ENCODE results near the gene CCR9. TPM values are rescaled to one million over a fixed set of nuclear protein-coding genes. Genes with fewer than 3 reads are reported as not detected.

The CCR9 gene
- total RNA-seq, 1 donor from 2014 or later = not detected

DNA sequence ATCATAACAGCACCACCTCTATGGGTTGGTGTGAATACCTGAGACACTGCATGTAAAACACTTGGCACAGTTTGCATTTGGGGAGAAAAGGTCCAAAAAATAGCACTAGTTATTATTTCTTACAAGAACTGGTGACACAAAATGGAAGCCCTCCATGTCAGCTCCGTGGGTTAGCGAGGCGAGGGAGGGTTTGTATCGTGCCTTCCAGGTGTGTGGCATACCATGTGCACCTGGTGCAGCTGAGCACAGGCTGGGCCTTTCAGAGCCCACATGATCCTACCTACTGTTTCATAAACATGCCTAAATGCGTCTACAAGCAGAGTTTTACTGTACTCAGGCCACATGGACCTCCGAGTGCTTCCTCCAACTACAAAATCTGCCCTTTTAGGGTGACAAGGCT lies 62.5 kb downstream of the CCR9 start:
- Histone ChIP-seq H4K20me1 (ENCODE audit: insufficient read depth, low read length) (no peaks in the 10 kb centered on the region), H3K9ac (ENCODE audit: low read length) (no peak overlapping the region), H3K79me2 (ENCODE audit: insufficient read depth, low read length) (no peaks in the 10 kb centered on the region), H3K4me3 (ENCODE audit: insufficient read depth, low read depth, low read length) (no peak overlapping the region), H3K9me3 (ENCODE audit: insufficient read depth, low read depth, low read length) (no peaks in the 10 kb centered on the region), H2AFZ (ENCODE audit: low read depth, low read length) (no peak overlapping the region), H3K4me2 (ENCODE audit: low read length) (no peak overlapping the region), H3K27me3 (ENCODE audit: insufficient read depth, low read length) (no peaks in the 10 kb centered on the region), H3K4me1 (ENCODE audit: insufficient read depth, low read length) (no peaks in the 10 kb centered on the region), H3K36me3 (ENCODE audit: insufficient read depth, low read length) (peaks cover 11% of the 10 kb centered on the region), H3K27ac (ENCODE audit: low read depth, low read length) (no peak overlapping the region)
- peaks cover 31% of the 10 kb centered on the region for H3K36me3 Mint-ChIP-seq (ENCODE audit: low read depth, unreplicated experiment)
- peaks cover 3% of the 10 kb centered on the region for H3K9me3 Mint-ChIP-seq (ENCODE audit: unreplicated experiment)
- TF ChIP-seq, protein P1, sequence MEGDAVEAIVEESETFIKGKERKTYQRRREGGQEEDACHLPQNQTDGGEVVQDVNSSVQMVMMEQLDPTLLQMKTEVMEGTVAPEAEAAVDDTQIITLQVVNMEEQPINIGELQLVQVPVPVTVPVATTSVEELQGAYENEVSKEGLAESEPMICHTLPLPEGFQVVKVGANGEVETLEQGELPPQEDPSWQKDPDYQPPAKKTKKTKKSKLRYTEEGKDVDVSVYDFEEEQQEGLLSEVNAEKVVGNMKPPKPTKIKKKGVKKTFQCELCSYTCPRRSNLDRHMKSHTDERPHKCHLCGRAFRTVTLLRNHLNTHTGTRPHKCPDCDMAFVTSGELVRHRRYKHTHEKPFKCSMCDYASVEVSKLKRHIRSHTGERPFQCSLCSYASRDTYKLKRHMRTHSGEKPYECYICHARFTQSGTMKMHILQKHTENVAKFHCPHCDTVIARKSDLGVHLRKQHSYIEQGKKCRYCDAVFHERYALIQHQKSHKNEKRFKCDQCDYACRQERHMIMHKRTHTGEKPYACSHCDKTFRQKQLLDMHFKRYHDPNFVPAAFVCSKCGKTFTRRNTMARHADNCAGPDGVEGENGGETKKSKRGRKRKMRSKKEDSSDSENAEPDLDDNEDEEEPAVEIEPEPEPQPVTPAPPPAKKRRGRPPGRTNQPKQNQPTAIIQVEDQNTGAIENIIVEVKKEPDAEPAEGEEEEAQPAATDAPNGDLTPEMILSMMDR (IDR thresholded peaks at IDR 0.05; ENCODE audit: insufficient read depth, low read depth, low read length) = no peak
- no peak for TF ChIP-seq EZH2 (IDR thresholded peaks at IDR 0.05; ENCODE audit: insufficient read depth, low read length)
- H3K4me1 Mint-ChIP-seq (ENCODE audit: low read depth, unreplicated experiment) = no peaks in the 10 kb centered on the region
- no peak for DNase-seq (ENCODE audit: low read depth)
- H3K27me3 Mint-ChIP-seq (ENCODE audit: low read depth, unreplicated experiment) = no peaks in the 10 kb centered on the region
- FAIRE-seq = no peak
- H3K4me3 Mint-ChIP-seq (ENCODE audit: unreplicated experiment) = no peak overlapping the region
- H3K27ac Mint-ChIP-seq (ENCODE audit: unreplicated experiment) = no peak overlapping the region

DNA sequence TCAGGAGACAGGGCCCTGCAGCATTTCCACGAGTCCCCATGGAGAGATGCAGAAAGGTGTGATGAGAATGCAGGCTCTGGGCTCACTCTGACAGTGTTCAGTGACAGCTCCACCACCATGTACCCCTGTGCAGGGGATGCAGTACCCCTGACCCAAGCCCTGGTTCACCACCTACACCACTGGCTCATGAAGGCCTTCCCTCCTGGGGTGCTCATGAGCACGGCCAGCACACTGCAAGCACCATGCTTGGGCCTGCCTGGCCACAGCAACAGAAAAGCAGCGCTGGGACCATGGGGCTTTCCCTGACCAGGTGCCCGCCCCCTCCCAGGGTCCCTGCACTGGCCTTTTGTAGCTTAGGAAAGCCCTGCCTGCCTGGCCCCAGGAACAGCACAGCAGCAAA lies 63.1 kb downstream of the CCR9 start:
- DNase-seq (ENCODE audit: low read depth) (no peak), FAIRE-seq (no peak)
- peaks cover 3% of the 10 kb centered on the region for H3K9me3 Mint-ChIP-seq (ENCODE audit: unreplicated experiment)
- H3K27me3 Mint-ChIP-seq (ENCODE audit: low read depth, unreplicated experiment) = no peaks in the 10 kb centered on the region
- Histone ChIP-seq H3K9me3 (ENCODE audit: insufficient read depth, low read depth, low read length) (no peaks in the 10 kb centered on the region), H3K79me2 (ENCODE audit: insufficient read depth, low read length) (no peaks in the 10 kb centered on the region), H4K20me1 (ENCODE audit: insufficient read depth, low read length) (no peaks in the 10 kb centered on the region), H3K27me3 (ENCODE audit: insufficient read depth, low read length) (no peaks in the 10 kb centered on the region), H3K9ac (ENCODE audit: low read length) (no peak overlapping the region), H3K27ac (ENCODE audit: low read depth, low read length) (no peak overlapping the region), H3K4me1 (ENCODE audit: insufficient read depth, low read length) (no peaks in the 10 kb centered on the region), H3K4me2 (ENCODE audit: low read length) (no peak overlapping the region), H3K36me3 (ENCODE audit: insufficient read depth, low read length) (peaks cover 11% of the 10 kb centered on the region), H3K4me3 (ENCODE audit: insufficient read depth, low read depth, low read length) (no peak overlapping the region), H2AFZ (ENCODE audit: low read depth, low read length) (no peak overlapping the region)
- no peak overlapping the region for H3K27ac Mint-ChIP-seq (ENCODE audit: unreplicated experiment)
- no peak overlapping the region for H3K4me3 Mint-ChIP-seq (ENCODE audit: unreplicated experiment)
- peaks cover 34% of the 10 kb centered on the region for H3K36me3 Mint-ChIP-seq (ENCODE audit: low read depth, unreplicated experiment)
- no peak for TF ChIP-seq EZH2 (IDR thresholded peaks at IDR 0.05; ENCODE audit: insufficient read depth, low read length)
- TF ChIP-seq, protein P1 (IDR thresholded peaks at IDR 0.05; ENCODE audit: insufficient read depth, low read depth, low read length) = no peak
- no peaks in the 10 kb centered on the region for H3K4me1 Mint-ChIP-seq (ENCODE audit: low read depth, unreplicated experiment)

DNA sequence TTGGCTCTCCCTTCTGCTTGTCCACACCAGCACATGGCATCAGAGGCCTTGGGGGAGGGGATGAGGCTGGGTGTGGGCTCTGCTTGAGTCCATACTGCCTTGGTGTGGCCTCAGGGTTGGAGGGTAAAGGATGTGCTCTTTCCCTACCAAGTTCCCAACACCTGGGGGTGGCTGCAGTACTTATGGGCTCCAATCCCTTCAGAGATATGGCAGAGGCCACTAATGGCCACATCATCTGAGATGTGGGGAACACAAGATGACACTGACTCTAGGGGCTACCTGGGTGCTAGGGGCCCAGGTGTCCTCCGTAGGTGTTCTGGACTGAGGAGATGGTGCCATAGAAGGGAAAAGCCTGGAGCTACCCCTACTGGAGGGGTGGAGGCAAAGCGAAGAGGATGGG lies 63.8 kb downstream of the CCR9 start:
- Mint-ChIP-seq H3K27me3 (ENCODE audit: low read depth, unreplicated experiment) (no peaks in the 10 kb centered on the region), H3K27ac (ENCODE audit: unreplicated experiment) (no peak overlapping the region), H3K9me3 (ENCODE audit: unreplicated experiment) (peaks cover 3% of the 10 kb centered on the region), H3K4me1 (ENCODE audit: low read depth, unreplicated experiment) (no peaks in the 10 kb centered on the region), H3K4me3 (ENCODE audit: unreplicated experiment) (no peak overlapping the region), H3K36me3 (ENCODE audit: low read depth, unreplicated experiment) (peaks cover 38% of the 10 kb centered on the region)
- TF ChIP-seq, protein P1 (IDR thresholded peaks at IDR 0.05; ENCODE audit: insufficient read depth, low read depth, low read length) = no peak
- no peak for TF ChIP-seq EZH2 (IDR thresholded peaks at IDR 0.05; ENCODE audit: insufficient read depth, low read length)
- Histone ChIP-seq H4K20me1 (ENCODE audit: insufficient read depth, low read length) (no peaks in the 10 kb centered on the region), H3K9me3 (ENCODE audit: insufficient read depth, low read depth, low read length) (no peaks in the 10 kb centered on the region), H3K4me1 (ENCODE audit: insufficient read depth, low read length) (no peaks in the 10 kb centered on the region), H3K9ac (ENCODE audit: low read length) (no peak overlapping the region), H3K79me2 (ENCODE audit: insufficient read depth, low read length) (no peaks in the 10 kb centered on the region), H3K4me3 (ENCODE audit: insufficient read depth, low read depth, low read length) (no peak overlapping the region), H2AFZ (ENCODE audit: low read depth, low read length) (no peak overlapping the region), H3K27me3 (ENCODE audit: insufficient read depth, low read length) (no peaks in the 10 kb centered on the region), H3K36me3 (ENCODE audit: insufficient read depth, low read length) (peaks cover 14% of the 10 kb centered on the region), H3K4me2 (ENCODE audit: low read length) (no peak overlapping the region), H3K27ac (ENCODE audit: low read depth, low read length) (no peak overlapping the region)
- no peak for FAIRE-seq
- no peak for DNase-seq (ENCODE audit: low read depth)

Measured in astrocyte (in vitro differentiated cells and primary cell).